GM19328 (cell line): Measurements from ENCODE around the gene FSHR.

Experiments
- ATAC-seq: cut with Tn5 transposase; IDR thresholded peaks from one replicate; pipeline ENCODE4 v1.9.1; 2021; ENCODE audit warnings: mild to moderate bottlenecking, moderate library complexity; ENCODE audit not compliant: unreplicated experiment

Gene FSHR

DNA sequence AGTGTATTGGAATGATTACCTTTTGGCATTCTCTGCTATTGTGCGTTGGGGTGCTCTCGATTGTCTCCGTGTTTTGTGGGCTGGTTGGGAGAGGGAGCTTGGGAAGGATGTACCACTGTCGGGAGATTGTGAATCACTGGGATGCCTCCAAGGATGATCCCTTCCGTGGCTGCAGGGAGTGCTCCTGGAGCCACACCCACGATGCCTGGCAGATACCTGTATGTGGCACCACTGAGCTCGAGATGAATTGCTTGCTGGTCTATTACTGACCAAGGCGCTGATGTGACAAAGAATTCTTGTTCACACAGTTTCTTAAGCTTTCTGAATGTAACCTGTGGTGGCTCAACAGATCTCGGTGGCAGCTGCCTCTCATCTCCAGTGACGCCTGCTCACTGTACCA lies 239.1 kb downstream of the FSHR start:
- ATAC-seq: no peak

GRCh38 chr2:48914477-48915089 lies 239.7 kb downstream of the FSHR start:
- ATAC-seq: no peak
